Osteoblast (primary cell): ENCODE results near the gene TTLL3. TPM values are rescaled to one million over a fixed set of nuclear protein-coding genes. Genes with fewer than 3 reads are reported as not detected.
A peak's percentile ranks its signal among the peaks of the same experiment; 100 is the strongest.

ENCODE experiments used
- DNase-seq: peaks from one replicate; pipeline ENCODE4 v3.0.0; 2011; ENCODE audit warnings: low spot score, mixed read lengths; ENCODE audit not compliant: insufficient read length; ENCODE audit errors: missing footprints
- H2AFZ ChIP-seq: 2 replicates; pipeline ENCODE4 v1.6.0; 2011; ENCODE audit warnings: mild to moderate bottlenecking, low read length
- H3K27ac ChIP-seq: 2 replicates; pipeline ENCODE4 v1.5.1; 2011; ENCODE audit warnings: mild to moderate bottlenecking, low read depth, low read length, moderate library complexity
- H3K27me3 ChIP-seq: 2 replicates; pipeline ENCODE4 v1.6.0; 2012; ENCODE audit warnings: mild to moderate bottlenecking, control low read depth, inconsistent platforms, low read length, moderate library complexity; ENCODE audit not compliant: insufficient read depth
- H3K36me3 ChIP-seq: 2 replicates; pipeline ENCODE4 v1.5.1; 2011; ENCODE audit warnings: mild to moderate bottlenecking, low read length, control low read depth, moderate library complexity; ENCODE audit not compliant: insufficient read depth
- H3K4me1 ChIP-seq: 2 replicates; pipeline ENCODE4 v1.5.1; 2011; ENCODE audit warnings: mild to moderate bottlenecking, low read length, control low read depth, moderate library complexity; ENCODE audit not compliant: insufficient read depth
- H3K4me2 ChIP-seq: 2 replicates; pipeline ENCODE4 v1.6.0; 2011; ENCODE audit warnings: mild to moderate bottlenecking, low read length; ENCODE audit not compliant: insufficient read depth
- H3K4me3 ChIP-seq: fragments of 200-600 bp; sonication (generic); 3 replicates; pipeline ENCODE4 v1.5.1; 2012; ENCODE audit warnings: mild to moderate bottlenecking, low read length, inconsistent platforms; ENCODE audit not compliant: insufficient read depth
- H3K79me2 ChIP-seq: 2 replicates; pipeline ENCODE4 v1.6.0; 2012; ENCODE audit warnings: mild to moderate bottlenecking, low read length, control low read depth, inconsistent platforms; ENCODE audit not compliant: insufficient read depth
- H3K9me3 ChIP-seq: 2 replicates; pipeline ENCODE4 v1.5.1; 2011; ENCODE audit warnings: low read depth, low read length, control low read depth
- H4K20me1 ChIP-seq: 2 replicates; pipeline ENCODE4 v1.6.0; 2012; ENCODE audit warnings: mild to moderate bottlenecking, low read length, control low read depth; ENCODE audit not compliant: insufficient read depth
- total RNA-seq: library from RNA; depleted of rRNA; stranded (reverse); fragments of >200 nt; gene quantifications from 2 replicates; pipeline ENCODE4 v1.2.3, GENCODE V29; 2012
- TF ChIP-seq, protein P1 (sequence below): IDR thresholded peaks from 2 replicates; pipeline ENCODE4 v1.5.1; 2011; ENCODE audit warnings: mild to moderate bottlenecking, low read depth, low read length, moderate library complexity; ENCODE audit errors: extremely low read depth

TTLL3 gene
- total RNA-seq, 1 donor, result 31.1 TPM

DNA sequence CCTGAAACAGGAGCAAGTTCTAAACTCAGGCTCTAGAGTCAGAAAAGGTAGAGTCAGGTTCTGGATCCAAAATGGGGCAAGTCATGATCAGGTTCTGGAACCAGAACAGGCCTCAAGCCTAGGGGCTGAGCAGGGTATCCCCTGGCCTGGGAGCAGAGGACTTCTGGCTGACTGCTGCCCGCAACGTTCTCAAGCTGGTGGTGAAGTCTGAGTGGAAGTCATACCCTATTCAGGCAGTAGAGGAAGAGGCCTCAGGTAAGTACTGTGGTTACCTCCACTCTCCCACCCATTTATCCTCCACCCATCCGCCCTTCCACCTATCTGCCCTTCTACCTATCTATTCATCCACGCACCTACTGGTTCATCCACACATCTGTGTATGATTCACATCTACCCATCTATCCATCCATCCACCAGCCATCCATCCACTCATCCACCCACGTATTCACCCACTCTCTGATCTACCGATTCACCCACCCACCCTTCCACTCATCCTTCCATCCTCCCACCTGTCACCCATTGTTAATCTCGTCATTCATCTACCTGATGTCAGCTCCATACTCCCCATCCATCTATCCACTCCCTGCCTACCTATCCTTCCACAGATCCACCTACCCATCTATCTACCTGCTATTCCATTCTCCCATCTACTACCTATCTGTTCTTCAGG, 8.7 kb downstream of the TTLL3 start:
- DNase-seq, result no peak
- Histone ChIP-seq H3K79me2 (no peaks in the 10 kb centered on the region), H3K36me3 (peaks cover 1% of the 10 kb centered on the region), H3K27ac (no peak overlapping the region), H3K27me3 (no peaks in the 10 kb centered on the region), H3K4me2 (no peak overlapping the region), H3K4me1 (no peaks in the 10 kb centered on the region), H2AFZ (no peak overlapping the region), H4K20me1 (no peaks in the 10 kb centered on the region), H3K9me3 (no peaks in the 10 kb centered on the region), H3K4me3 (no peak overlapping the region)
- TF ChIP-seq, protein P1, sequence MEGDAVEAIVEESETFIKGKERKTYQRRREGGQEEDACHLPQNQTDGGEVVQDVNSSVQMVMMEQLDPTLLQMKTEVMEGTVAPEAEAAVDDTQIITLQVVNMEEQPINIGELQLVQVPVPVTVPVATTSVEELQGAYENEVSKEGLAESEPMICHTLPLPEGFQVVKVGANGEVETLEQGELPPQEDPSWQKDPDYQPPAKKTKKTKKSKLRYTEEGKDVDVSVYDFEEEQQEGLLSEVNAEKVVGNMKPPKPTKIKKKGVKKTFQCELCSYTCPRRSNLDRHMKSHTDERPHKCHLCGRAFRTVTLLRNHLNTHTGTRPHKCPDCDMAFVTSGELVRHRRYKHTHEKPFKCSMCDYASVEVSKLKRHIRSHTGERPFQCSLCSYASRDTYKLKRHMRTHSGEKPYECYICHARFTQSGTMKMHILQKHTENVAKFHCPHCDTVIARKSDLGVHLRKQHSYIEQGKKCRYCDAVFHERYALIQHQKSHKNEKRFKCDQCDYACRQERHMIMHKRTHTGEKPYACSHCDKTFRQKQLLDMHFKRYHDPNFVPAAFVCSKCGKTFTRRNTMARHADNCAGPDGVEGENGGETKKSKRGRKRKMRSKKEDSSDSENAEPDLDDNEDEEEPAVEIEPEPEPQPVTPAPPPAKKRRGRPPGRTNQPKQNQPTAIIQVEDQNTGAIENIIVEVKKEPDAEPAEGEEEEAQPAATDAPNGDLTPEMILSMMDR, result no peak

DNA sequence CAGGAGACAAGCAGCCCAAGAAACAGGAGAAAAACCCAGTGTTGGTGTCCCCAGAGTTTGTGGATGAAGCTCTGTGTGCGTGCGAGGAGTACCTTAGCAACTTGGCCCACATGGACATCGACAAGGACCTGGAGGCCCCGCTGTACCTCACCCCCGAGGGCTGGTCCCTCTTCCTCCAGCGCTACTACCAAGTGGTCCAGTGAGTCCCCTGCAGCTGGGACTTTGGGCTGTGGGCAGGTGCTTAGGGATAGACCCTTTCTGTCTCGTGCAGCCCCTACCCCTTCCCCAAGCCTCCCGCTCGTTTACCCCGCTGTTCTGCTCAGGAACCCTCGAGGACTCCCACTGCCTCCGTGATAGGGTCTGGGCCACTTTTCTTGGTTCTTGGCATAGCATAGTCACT, 10.5 kb downstream of the TTLL3 start:
- no peak overlapping the region for H3K4me2 ChIP-seq
- H3K4me1 ChIP-seq, result no peaks in the 10 kb centered on the region
- H2AFZ ChIP-seq, result no peak overlapping the region
- TF ChIP-seq, protein P1, result no peak
- no peak for DNase-seq
- no peaks in the 10 kb centered on the region for H3K36me3 ChIP-seq
- no peaks in the 10 kb centered on the region for H3K9me3 ChIP-seq
- no peak overlapping the region for H3K27ac ChIP-seq
- no peaks in the 10 kb centered on the region for H3K79me2 ChIP-seq
- no peak overlapping the region for H3K4me3 ChIP-seq
- no peaks in the 10 kb centered on the region for H4K20me1 ChIP-seq
- no peaks in the 10 kb centered on the region for H3K27me3 ChIP-seq

DNA sequence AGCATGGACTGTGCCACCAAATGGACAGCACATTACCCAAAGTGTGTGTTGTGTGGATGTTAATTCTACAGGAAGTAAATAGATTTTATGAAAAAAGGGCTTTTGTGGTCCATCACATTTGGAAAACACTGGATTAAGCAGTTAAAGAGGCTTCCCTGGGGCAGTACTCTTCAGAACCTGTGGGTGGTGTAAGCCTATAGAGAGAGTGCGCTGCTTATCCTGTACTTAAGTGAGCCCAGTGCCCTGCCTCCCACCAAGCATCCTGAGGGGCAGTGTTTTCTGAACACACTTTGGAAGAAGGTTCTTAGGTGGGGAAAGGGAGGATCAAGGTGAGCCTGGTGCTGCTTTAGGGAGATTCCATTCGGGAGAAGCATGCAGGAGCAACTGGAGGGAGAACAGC, 10.9 kb downstream of the TTLL3 start:
- Histone ChIP-seq H3K9me3 (no peaks in the 10 kb centered on the region), H3K79me2 (no peaks in the 10 kb centered on the region), H4K20me1 (no peaks in the 10 kb centered on the region), H3K4me1 (no peaks in the 10 kb centered on the region), H3K27ac (no peak overlapping the region), H3K4me2 (no peak overlapping the region), H3K4me3 (no peak overlapping the region), H2AFZ (no peak overlapping the region), H3K36me3 (no peaks in the 10 kb centered on the region), H3K27me3 (no peaks in the 10 kb centered on the region)
- TF ChIP-seq, protein P1, result peak; percentile 43
- DNase-seq, result peak; percentile 69

DNA sequence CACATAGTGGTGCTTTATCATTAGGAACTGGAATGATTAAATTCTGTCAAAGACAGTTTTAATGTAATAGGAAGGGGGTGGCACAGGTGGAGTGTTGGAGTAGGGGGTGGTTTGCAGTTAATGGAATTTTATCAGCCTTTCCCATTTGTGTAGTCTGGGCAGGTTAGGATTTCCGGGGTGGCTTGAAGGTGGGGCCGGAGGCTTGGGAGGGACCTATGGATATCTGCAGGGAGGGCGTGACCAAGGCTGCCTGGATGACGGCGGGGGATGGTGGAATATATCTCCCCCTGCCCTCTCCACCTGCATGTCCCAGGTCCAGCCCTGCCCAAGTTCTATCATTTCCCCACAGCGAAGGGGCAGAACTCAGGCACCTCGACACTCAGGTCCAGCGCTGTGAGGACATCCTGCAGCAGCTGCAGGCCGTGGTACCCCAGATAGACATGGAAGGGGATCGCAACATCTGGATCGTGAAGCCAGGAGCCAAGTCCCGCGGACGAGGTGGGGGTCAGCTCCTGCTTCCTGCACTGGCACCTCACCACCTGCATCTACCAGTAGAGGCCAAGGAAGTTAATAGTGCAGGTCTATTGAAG, 15.5 kb downstream of the TTLL3 start:
- H3K27me3 ChIP-seq, result no peaks in the 10 kb centered on the region
- no peaks in the 10 kb centered on the region for H3K9me3 ChIP-seq
- H4K20me1 ChIP-seq, result no peaks in the 10 kb centered on the region
- no peak overlapping the region for H3K27ac ChIP-seq
- no peak overlapping the region for H3K4me2 ChIP-seq
- H3K79me2 ChIP-seq, result no peaks in the 10 kb centered on the region
- H3K36me3 ChIP-seq, result peaks cover 25% of the 10 kb centered on the region
- no peak overlapping the region for H3K4me3 ChIP-seq
- H3K4me1 ChIP-seq, result no peaks in the 10 kb centered on the region
- no peak overlapping the region for H2AFZ ChIP-seq
- DNase-seq, result peak; percentile 37
- TF ChIP-seq, protein P1, result no peak
